Skeletal muscle satellite cell (primary cell): ENCODE measurements around the gene PTPRO.
A peak's percentile ranks its signal among the peaks of the same experiment; 100 is the strongest.
"Not testable (repeated sequence)": the region's sequence is repeated elsewhere in the genome, so short reads cannot be mapped to it uniquely, and the experiment has no call there.

ENCODE experiments used
- H3K27me3 ChIP-seq: 2 replicates; pipeline ENCODE4 v1.7.0; 2013; ENCODE audit warnings: low read length; ENCODE audit not compliant: control insufficient read depth, insufficient read depth
- H3K36me3 ChIP-seq: 2 replicates; pipeline ENCODE4 v1.7.0; 2013; ENCODE audit warnings: mild to moderate bottlenecking, control low read depth, low read length; ENCODE audit not compliant: insufficient read depth
- H3K4me1 ChIP-seq: 2 replicates; pipeline ENCODE4 v1.7.0; 2013; ENCODE audit warnings: low read length; ENCODE audit not compliant: control insufficient read depth, insufficient read depth
- H3K4me2 ChIP-seq: 2 replicates; pipeline ENCODE4 v1.7.0; 2013; ENCODE audit warnings: mild to moderate bottlenecking, low read length
- H3K4me3 ChIP-seq: 2 replicates; pipeline ENCODE4 v1.7.0; 2013; ENCODE audit warnings: low read length
- H3K9ac ChIP-seq: 2 replicates; pipeline ENCODE4 v1.7.0; 2013; ENCODE audit warnings: mild to moderate bottlenecking, low read depth, low read length, moderate library complexity
- H3K9me3 ChIP-seq: replicated peaks from 2 replicates; pipeline ENCODE4 v1.7.0; 2013; ENCODE audit warnings: mild to moderate bottlenecking, control low read depth, low read length

PTPRO gene

DNA sequence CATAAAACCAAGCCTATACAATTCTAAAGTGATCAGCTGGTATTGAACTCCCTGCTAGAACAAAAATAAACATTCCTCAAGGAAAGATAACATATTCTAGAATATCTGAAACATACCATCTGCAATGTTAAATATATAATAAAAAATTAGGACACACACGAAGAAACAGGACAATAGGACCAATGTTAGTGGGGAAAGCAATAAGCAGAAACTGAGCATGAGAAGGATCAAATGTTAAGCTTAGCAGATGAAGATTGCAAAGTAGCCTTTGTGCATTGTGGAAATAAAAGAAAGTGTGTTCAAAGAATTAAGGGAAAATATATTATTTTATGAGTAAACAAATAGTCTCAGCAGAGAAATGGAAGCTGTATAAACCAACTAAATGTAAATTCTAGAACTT is 286.1 kb downstream of the PTPRO start:
- H3K4me1 ChIP-seq: peaks cover 8% of the 10 kb centered on the region
- no peak overlapping the region for H3K4me2 ChIP-seq
- no peak overlapping the region for H3K9ac ChIP-seq
- H3K4me3 ChIP-seq: no peak overlapping the region
- no peaks in the 10 kb centered on the region for H3K9me3 ChIP-seq
- H3K27me3 ChIP-seq: no peaks in the 10 kb centered on the region
- no peaks in the 10 kb centered on the region for H3K36me3 ChIP-seq

DNA sequence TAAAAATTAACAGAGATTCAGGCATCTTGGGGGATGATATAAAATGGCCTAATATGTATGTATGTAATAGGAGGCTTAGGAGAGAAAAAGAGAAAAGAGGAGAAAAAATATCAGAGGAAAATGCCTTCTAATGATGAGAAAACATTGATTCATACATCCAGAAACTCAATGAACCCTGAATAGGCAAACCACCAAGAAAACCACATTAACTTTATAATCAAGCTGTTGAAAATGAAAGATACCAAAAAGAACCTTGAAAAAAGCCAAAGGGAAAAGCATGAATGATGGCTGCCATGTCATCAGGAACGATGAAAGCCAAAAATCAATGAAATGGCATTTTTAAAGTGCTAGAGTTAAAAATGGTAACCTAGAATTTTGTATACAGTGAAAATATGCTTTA is 286.6 kb downstream of the PTPRO start:
- Histone ChIP-seq H3K9ac (no peak overlapping the region), H3K4me2 (no peak overlapping the region), H3K36me3 (no peaks in the 10 kb centered on the region), H3K4me1 (peaks cover 7% of the 10 kb centered on the region), H3K4me3 (no peak overlapping the region), H3K27me3 (no peaks in the 10 kb centered on the region), H3K9me3 (no peaks in the 10 kb centered on the region)

DNA sequence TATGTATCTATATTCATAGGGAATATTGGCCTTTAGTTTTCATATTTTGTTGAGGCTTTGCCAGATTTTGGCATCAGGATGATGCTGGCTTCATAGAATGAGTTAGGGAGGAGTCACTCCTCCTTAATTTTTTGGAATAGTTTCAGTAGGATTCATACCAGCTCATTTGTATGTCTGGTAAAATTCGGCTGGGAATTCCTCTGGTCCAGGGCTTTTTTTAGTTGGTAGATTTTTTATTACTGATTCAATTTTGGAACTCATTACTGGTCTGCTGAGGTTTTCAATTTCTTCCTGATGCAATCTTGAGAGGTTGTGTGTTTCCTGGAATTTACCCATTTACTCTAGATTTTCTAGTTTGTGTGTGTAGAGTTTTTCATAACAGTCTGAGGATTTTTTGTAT is 291.7 kb downstream of the PTPRO start:
- Histone ChIP-seq H3K4me3 (no peak overlapping the region), H3K4me1 (peaks cover 12% of the 10 kb centered on the region), H3K27me3 (no peaks in the 10 kb centered on the region), H3K4me2 (no peak overlapping the region), H3K9ac (no peak overlapping the region), H3K36me3 (peaks cover 34% of the 10 kb centered on the region), H3K9me3 (no peaks in the 10 kb centered on the region)

DNA sequence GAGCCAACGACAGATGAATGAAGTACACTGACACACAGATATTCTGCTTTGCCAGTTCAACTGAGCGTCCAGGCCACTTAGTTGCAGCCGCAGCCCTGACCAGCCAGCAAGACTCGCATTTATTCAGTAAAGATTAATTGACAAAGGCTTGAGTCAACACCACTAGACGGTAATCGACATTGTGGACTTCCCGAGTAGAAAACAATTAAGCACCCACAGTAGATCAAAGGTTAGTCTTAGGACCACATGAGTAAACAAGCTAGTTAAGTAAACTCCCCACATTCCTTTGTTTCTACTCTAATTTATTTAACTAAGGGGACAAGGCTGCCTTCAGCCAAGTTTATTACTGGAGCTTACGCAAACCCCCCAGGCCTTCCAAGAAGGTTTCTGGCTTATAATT is 294.2 kb downstream of the PTPRO start:
- not testable (repeated sequence) for H3K27me3 ChIP-seq, H3K4me1 ChIP-seq
- peaks cover 59% of the 10 kb centered on the region for H3K36me3 ChIP-seq

DNA sequence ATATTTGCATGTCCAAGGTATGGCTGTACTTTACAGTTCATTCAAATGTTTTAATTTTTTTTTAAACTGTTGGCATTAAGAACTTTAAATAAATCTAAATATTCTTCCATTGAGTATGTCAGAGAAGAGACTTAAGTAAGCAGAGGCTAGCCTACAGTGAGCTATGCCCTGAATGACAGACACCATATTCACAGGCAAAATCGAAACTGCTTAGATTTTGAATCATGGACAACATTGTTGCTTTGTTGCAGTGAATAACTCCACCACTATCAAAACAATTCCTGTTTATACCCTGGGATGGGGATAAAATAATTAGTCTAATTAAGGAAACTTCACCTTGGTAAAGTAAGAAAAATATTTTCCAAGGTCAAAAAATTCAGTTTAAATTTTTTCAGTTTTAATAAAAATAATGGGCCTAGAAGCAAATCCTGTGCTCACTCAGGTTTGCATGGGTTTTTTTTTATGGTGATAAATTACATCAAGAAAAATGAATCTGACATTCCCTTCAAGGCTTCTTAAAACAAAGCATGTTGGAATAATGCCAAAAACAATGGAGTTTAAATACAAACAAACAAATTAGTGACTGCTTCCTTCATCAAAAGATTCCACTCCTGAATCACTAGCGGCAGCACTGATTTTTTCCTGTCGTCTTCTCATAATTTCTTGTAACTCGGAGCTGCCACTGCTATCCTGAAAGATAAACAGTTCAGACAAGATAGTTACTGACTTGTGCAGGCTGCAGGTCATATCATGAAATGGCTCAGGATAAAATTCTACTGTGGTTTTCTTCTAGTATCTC is 298.6 kb downstream of the PTPRO start:
- Histone ChIP-seq H3K4me1 (peaks cover 17% of the 10 kb centered on the region), H3K4me2 (no peak overlapping the region), H3K4me3 (no peak overlapping the region), H3K27me3 (no peaks in the 10 kb centered on the region), H3K9ac (no peak overlapping the region), H3K36me3 (peaks cover 94% of the 10 kb centered on the region), H3K9me3 (no peaks in the 10 kb centered on the region)

More for the DNA sequence above, 294.2 kb downstream of the PTPRO start:
- H3K4me2 ChIP-seq, H3K4me3 ChIP-seq, H3K9me3 ChIP-seq, H3K9ac ChIP-seq: not testable (repeated sequence)

DNA sequence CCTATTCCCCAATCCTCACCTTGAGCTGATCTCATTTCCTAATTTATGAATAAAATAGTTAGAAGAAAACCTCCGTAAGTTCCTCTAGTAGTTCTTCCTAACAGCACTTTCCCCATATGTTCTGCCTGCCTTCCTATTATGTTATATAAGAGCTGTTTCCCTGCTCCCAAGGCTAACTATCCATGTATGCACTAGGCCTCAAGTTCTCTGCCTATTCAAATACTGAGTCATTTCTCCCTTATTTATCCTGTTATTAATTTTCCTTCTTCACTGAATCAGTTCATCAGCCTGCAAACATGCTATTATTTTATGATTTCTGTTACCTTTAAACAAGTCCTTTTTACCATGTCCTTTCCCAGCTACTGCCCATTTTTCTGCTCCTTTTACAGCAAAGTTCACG is 302.8 kb downstream of the PTPRO start:
- Histone ChIP-seq H3K4me3 (no peak overlapping the region), H3K4me1 (peaks cover 49% of the 10 kb centered on the region), H3K27me3 (no peaks in the 10 kb centered on the region), H3K36me3 (peaks cover 78% of the 10 kb centered on the region), H3K9ac (peak overlapping the region; percentile 5), H3K9me3 (no peaks in the 10 kb centered on the region), H3K4me2 (no peak overlapping the region)

DNA sequence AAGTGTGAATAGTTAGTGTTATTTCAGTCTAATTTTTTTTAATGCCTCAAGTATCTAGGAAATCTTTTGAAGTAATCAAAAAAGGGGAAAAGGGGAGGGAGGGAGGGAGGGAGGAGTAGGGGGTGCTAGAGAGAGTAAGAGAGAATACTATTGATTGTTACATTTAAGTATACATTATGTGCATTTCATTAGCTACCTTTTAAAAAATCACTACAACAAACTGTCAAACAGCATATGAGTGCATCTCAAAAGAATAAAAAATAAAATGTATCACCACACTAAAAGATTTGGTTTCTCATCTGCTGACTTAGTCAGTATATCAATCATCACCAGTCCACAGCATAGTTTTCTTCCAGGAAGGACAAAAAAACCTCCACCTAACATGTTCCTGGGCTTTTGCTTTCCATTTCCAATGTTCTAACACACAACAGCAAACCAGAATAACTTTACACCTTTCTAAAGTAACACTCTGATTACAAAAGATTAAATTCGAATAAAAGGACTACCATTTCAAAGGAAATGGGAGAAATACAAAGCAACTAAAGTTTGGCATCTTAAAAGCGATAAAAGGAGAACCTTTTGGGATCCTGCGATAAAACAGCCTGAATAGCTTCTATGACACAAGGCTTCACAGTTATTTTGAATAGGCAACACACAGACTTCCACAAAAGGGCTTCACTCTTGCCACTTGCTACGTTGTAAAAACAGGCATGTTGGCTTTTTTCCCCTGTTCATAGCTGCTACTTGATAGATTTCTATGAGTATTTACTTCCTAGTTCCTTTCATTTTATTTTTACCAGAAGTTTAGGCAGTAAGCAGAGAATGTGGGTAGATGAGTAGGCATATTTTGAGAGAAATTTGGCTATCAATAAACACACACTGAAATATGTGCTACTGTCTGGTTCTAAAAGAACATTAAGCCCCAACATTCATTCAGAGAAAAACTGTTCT is 306.0 kb downstream of the PTPRO start:
- Histone ChIP-seq H3K4me2 (peak overlapping the region; percentile 57), H3K9me3 (no peaks in the 10 kb centered on the region), H3K4me1 (peaks cover 72% of the 10 kb centered on the region), H3K9ac (peak overlapping the region; percentile 97), H3K4me3 (peak overlapping the region; percentile 44), H3K36me3 (peaks cover 71% of the 10 kb centered on the region), H3K27me3 (no peaks in the 10 kb centered on the region)

DNA sequence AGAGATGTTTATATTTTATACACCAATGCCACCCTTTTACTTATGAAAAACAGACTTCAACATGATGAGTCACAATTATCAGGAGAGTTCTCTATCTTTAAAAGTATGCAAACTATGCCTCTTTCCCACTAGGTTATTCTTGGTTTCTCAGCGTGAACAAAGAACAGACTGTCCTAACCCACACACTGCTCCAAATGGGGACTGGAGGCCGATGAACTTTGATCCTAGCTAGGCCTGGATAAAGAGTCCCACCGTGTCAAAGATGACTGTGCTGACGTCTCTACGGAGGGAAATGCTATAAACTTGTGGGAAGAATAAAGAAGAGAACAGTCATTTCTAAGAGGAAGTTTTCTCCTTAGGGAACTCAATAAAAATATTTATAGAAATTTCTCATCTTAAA is 306.8 kb downstream of the PTPRO start:
- H3K4me2 ChIP-seq: no peak overlapping the region
- peaks cover 80% of the 10 kb centered on the region for H3K4me1 ChIP-seq
- peak overlapping the region; percentile 97 for H3K9ac ChIP-seq
- no peaks in the 10 kb centered on the region for H3K27me3 ChIP-seq
- no peak overlapping the region for H3K4me3 ChIP-seq
- no peaks in the 10 kb centered on the region for H3K9me3 ChIP-seq
- H3K36me3 ChIP-seq: peaks cover 70% of the 10 kb centered on the region

DNA sequence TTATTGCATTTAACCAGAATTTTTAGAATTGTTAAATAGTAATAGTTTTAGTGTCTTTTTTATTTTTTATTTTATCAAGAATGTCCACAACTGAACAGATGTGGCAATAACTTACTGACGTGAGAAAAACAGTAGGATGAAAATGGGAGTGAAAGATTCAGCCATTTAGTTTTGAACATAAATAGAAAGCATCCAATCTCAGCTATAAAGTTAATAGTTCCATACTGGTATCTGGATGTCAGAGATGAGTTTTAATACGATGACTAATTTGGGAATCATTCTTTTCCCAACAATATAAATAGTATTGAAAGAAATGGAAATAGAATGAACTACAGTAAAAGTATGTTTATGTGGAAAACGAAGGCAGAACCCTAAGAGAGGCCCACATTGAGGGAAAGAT is 307.5 kb downstream of the PTPRO start:
- H3K36me3 ChIP-seq: peaks cover 70% of the 10 kb centered on the region
- no peaks in the 10 kb centered on the region for H3K9me3 ChIP-seq
- H3K4me3 ChIP-seq: peak overlapping the region; percentile 5
- H3K27me3 ChIP-seq: no peaks in the 10 kb centered on the region
- H3K4me2 ChIP-seq: peak overlapping the region; percentile 41
- H3K9ac ChIP-seq: peak overlapping the region; percentile 92
- peaks cover 87% of the 10 kb centered on the region for H3K4me1 ChIP-seq

DNA sequence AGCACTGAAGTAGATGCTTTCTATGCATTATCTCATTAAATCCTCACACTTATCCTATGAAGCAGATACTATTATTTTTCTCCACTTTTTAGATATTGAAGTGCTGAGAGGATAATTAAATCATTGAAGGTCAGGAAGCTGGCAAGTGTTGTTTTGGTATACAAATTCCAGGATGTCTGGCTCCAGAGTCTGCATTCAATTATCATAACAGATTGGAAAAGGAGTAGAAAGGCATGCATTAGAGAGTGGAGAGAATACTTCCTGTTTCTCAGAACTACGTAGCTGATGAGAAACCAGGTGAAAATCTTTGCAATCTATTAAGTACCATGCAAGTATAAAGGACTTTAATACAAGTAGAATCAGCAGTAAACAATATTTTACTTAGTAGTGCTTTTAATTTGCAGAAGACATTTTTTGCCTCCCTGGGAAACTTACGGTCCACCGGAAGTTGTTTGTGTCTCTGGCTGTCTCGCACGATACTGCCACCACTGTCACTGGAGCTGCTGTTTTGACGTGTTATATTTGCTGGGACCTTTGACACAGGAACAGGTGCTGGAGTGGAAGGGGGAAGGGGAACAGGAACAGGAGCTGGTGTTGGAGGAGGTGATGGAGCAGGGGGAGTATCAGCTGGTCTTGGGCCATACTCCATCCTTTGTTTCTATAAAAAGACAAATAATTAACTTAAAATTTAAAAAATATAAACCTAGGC is 308.9 kb downstream of the PTPRO start:
- H3K9me3 ChIP-seq: no peaks in the 10 kb centered on the region
- H3K9ac ChIP-seq: peak overlapping the region; percentile 92
- H3K4me1 ChIP-seq: peaks cover 88% of the 10 kb centered on the region
- H3K4me2 ChIP-seq: no peak overlapping the region
- peak overlapping the region; percentile 16 for H3K4me3 ChIP-seq
- H3K36me3 ChIP-seq: peaks cover 65% of the 10 kb centered on the region
- H3K27me3 ChIP-seq: no peaks in the 10 kb centered on the region

DNA sequence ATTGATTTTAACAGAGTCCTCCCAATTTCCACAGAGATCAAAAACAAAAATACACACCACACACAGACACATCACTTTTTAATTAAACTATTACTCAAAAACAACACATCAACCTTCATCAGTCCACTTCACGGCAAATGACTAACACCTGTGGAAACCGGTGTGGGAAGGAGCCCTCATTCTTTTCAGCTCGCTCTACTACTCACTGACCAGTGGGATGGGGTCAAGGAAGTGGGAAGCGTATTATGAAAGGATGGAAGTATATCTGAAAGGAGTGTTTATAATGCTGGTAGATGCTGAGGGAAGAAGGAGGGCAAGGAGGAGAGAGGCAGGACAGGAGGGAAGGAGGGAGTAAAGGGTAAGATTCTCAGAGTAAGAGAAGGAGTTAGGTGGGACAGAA is 310.4 kb downstream of the PTPRO start:
- no peak overlapping the region for H3K4me3 ChIP-seq
- peaks cover 63% of the 10 kb centered on the region for H3K36me3 ChIP-seq
- H3K4me2 ChIP-seq: peak overlapping the region; percentile 17
- no peaks in the 10 kb centered on the region for H3K9me3 ChIP-seq
- H3K9ac ChIP-seq: peak overlapping the region; percentile 92
- no peaks in the 10 kb centered on the region for H3K27me3 ChIP-seq
- peaks cover 92% of the 10 kb centered on the region for H3K4me1 ChIP-seq
